Measurements from ENCODE around the gene HSPBP1.

DNA sequence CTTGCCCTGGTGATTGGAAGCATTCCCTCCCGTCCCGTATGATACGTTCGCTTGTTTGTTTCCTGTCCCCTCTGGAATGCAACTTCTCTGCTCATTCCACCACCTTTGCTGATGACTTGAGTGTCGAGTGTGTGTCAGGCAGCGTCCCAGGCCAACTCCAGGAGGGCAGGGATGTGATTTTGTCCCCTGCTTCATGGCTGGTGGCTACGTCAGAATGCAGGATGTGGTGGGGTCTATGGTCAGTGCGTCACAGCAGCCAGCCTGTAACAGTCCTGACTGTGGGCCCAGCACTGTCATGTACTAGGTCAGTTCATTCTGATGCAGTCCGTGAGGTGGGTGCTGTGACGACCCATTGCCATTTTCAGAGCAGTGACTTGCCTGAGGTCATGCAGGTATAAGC lies 20.1 kb upstream of the HSPBP1 start:
- TF ChIP-seq POLR2A (IDR thresholded peaks at IDR 0.05): no peak
- TF ChIP-seq, protein P1, sequence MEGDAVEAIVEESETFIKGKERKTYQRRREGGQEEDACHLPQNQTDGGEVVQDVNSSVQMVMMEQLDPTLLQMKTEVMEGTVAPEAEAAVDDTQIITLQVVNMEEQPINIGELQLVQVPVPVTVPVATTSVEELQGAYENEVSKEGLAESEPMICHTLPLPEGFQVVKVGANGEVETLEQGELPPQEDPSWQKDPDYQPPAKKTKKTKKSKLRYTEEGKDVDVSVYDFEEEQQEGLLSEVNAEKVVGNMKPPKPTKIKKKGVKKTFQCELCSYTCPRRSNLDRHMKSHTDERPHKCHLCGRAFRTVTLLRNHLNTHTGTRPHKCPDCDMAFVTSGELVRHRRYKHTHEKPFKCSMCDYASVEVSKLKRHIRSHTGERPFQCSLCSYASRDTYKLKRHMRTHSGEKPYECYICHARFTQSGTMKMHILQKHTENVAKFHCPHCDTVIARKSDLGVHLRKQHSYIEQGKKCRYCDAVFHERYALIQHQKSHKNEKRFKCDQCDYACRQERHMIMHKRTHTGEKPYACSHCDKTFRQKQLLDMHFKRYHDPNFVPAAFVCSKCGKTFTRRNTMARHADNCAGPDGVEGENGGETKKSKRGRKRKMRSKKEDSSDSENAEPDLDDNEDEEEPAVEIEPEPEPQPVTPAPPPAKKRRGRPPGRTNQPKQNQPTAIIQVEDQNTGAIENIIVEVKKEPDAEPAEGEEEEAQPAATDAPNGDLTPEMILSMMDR (IDR thresholded peaks at IDR 0.05): no peak
